SK-N-SH (cell line): Measurements from ENCODE around the gene TPP1. TPM values are rescaled to one million over a fixed set of nuclear protein-coding genes. Genes with fewer than 3 reads are reported as not detected.

Source experiments
- CTCF ChIA-PET: fragments of 300-600, 350-600 bp; formaldehyde crosslinking; extraction: SDS; loops from one replicate; lab custom pipeline; 2021; lab: Yijun Ruan, JAX
- POLR2A ChIA-PET: fragments of 350-600 bp; sonication (Branson Sonifier 250); formaldehyde crosslinking; extraction: SDS; loops from one replicate; lab custom pipeline; 2020; ENCODE audit warnings: antibody characterized with exemption, inconsistent platforms; lab: Yijun Ruan, JAX
- DNase-seq: peaks from one replicate; pipeline ENCODE4 v3.0.0; 2012
- H2AFZ ChIP-seq: fragments of 200-600 bp; sonication (generic); 2 replicates; pipeline ENCODE4 v1.8.1; 2016; ENCODE audit warnings: antibody characterized with exemption, mild to moderate bottlenecking, low read depth
- H3F3A ChIP-seq: fragments of 200-600 bp; sonication (generic); replicated peaks from 2 replicates; pipeline ENCODE3; 2016; ENCODE audit warnings: antibody characterized with exemption, mild to moderate bottlenecking; ENCODE audit not compliant: insufficient read depth
- H3K27ac ChIP-seq, 2 experiments: fragments of 200-500 bp in 1 of 2; fragments of 200-600 bp in 1 of 2; sonication (Bioruptor generic) in 1 of 2; sonication (generic), shearing (Covaris generic) in 1 of 2; 2 replicates each; pipeline versions ENCODE4 v1.5.1 to v1.6.1; 2014 to 2016; ENCODE audit warnings: low read depth in 2 of 2, inconsistent platforms in 1 of 2, low read length in 1 of 2, mild to moderate bottlenecking in 1 of 2, mixed read lengths in 1 of 2
- H3K27me3 ChIP-seq: fragments of 200-600 bp; sonication (generic), shearing (Covaris generic); 2 replicates; pipeline ENCODE4 v1.6.1; 2016; ENCODE audit warnings: mixed run types; ENCODE audit not compliant: insufficient read depth
- H3K36me3 ChIP-seq, 2 experiments: fragments of 200-500 bp in 1 of 2; fragments of 200-600 bp in 1 of 2; sonication (Bioruptor generic) in 1 of 2; sonication (generic) in 1 of 2; replicated peaks in 1 of 2; 2 replicates each; pipeline versions ENCODE3 to v1.5.1; 2014 to 2016; ENCODE audit warnings: low read length in 1 of 2, mild to moderate bottlenecking in 1 of 2; ENCODE audit not compliant: insufficient read depth in 2 of 2, control insufficient read depth in 1 of 2
- H3K4me1 ChIP-seq, 2 experiments: fragments of 200-500 bp in 1 of 2; fragments of 200-600 bp in 1 of 2; sonication (Bioruptor generic) in 1 of 2; sonication (generic), shearing (Covaris generic) in 1 of 2; 2 replicates each; pipeline versions ENCODE4 v1.5.1 to v1.6.1; 2014 to 2016; ENCODE audit warnings: low read depth in 1 of 2, low read length in 1 of 2, mixed run types in 1 of 2; ENCODE audit not compliant: insufficient read depth in 2 of 2, control insufficient read depth in 1 of 2
- H3K4me2 ChIP-seq: fragments of 200-600 bp; sonication (generic), shearing (Covaris generic); 2 replicates; pipeline ENCODE4 v1.6.1; 2017; ENCODE audit warnings: mixed run types
- H3K4me3 ChIP-seq, 2 experiments: fragments of 200-500 bp in 1 of 2; fragments of 200-600 bp in 1 of 2; sonication (Bioruptor generic) in 1 of 2; sonication (generic), shearing (Covaris generic) in 1 of 2; 2 replicates each; pipeline versions ENCODE4 v1.5.1 to v1.8.1; 2014 to 2016; ENCODE audit warnings: low read depth in 2 of 2, inconsistent platforms in 1 of 2, low read length in 1 of 2, mild to moderate bottlenecking in 1 of 2, mixed read lengths in 1 of 2, moderate library complexity in 1 of 2
- H3K79me2 ChIP-seq: fragments of 200-600 bp; sonication (generic); 2 replicates; pipeline ENCODE4 v1.8.1; 2017; ENCODE audit warnings: mild to moderate bottlenecking; ENCODE audit not compliant: insufficient read depth
- H3K9ac ChIP-seq: fragments of 200-600 bp; sonication (generic); 2 replicates; pipeline ENCODE4 v1.6.1; 2017; ENCODE audit warnings: mixed run types
- H3K9me2 ChIP-seq: fragments of 200-600 bp; sonication (generic); 2 replicates; pipeline ENCODE4 v1.6.1; 2017; ENCODE audit warnings: mixed run types
- H3K9me3 ChIP-seq: fragments of 200-600 bp; sonication (generic); 2 replicates; pipeline ENCODE4 v1.6.1; 2017; ENCODE audit warnings: mixed run types, mild to moderate bottlenecking, moderate library complexity
- H4K20me1 ChIP-seq: fragments of 200-600 bp; sonication (generic); 2 replicates; pipeline ENCODE4 v1.6.1; 2017; ENCODE audit warnings: mild to moderate bottlenecking, mixed run types; ENCODE audit not compliant: insufficient read depth
- CHD2 ChIP-seq: fragments of 150-350 bp; IDR thresholded peaks from 2 replicates; pipeline ENCODE4 v1.6.1; 2018; ENCODE audit warnings: low read length; ENCODE audit not compliant: partially characterized antibody
- CTCF ChIP-seq: fragments of 200-600 bp; sonication (generic); IDR thresholded peaks from 2 replicates; pipeline ENCODE4 v1.6.1; 2017; ENCODE audit warnings: antibody characterized with exemption, mild to moderate bottlenecking, moderate library complexity
- ELF1 ChIP-seq: IDR thresholded peaks from 2 replicates; pipeline ENCODE4 v1.4.0; 2012
- EP300 ChIP-seq, 2 experiments: IDR thresholded peaks; 2 replicates each; pipeline versions ENCODE4 v1.4.0 to v1.6.1; 2012; ENCODE audit warnings: borderline replicate concordance in 1 of 2, low read depth in 1 of 2, low read length in 1 of 2
- EZH2phosphoT487 ChIP-seq: fragments of 200-600 bp; sonication (generic); IDR thresholded peaks from 2 replicates; pipeline ENCODE4 v1.6.1; 2017; ENCODE audit warnings: low read depth, mixed run types, mild to moderate bottlenecking, antibody characterized with exemption, moderate library complexity, borderline replicate concordance
- FOSL2 ChIP-seq: IDR thresholded peaks from 2 replicates; pipeline ENCODE4 v1.4.0; 2012; ENCODE audit warnings: low read depth, mild to moderate bottlenecking, moderate library complexity, borderline replicate concordance
- IRF3 ChIP-seq: fragments of 150-350 bp; IDR thresholded peaks from 2 replicates; pipeline ENCODE4 v1.6.1; 2016; ENCODE audit warnings: mild to moderate bottlenecking, low read depth, low read length
- MAX ChIP-seq: IDR thresholded peaks from 2 replicates; pipeline ENCODE4 v1.4.0; 2012; ENCODE audit warnings: low read depth
- MXI1 ChIP-seq: IDR thresholded peaks from 2 replicates; pipeline ENCODE4 v1.6.1; 2012; ENCODE audit warnings: mild to moderate bottlenecking, low read depth, low read length, improper control_type of control experiment
- RCOR1 ChIP-seq: fragments of 150-350 bp; IDR thresholded peaks from 2 replicates; pipeline ENCODE4 v1.6.1; 2017; ENCODE audit warnings: antibody characterized with exemption, low read length
- RFX5 ChIP-seq: IDR thresholded peaks from 2 replicates; pipeline ENCODE4 v1.6.1; 2012; ENCODE audit warnings: mild to moderate bottlenecking, improper control_type of control experiment, low read length
- RXRA ChIP-seq: IDR thresholded peaks from 2 replicates; pipeline ENCODE4 v1.4.0; 2012; ENCODE audit warnings: low read depth, mild to moderate bottlenecking, borderline replicate concordance
- SIN3A ChIP-seq: IDR thresholded peaks from 2 replicates; pipeline ENCODE4 v1.6.1; 2012; ENCODE audit warnings: low read depth, mild to moderate bottlenecking, low read length, moderate library complexity, borderline replicate concordance
- TAF1 ChIP-seq: IDR thresholded peaks from 2 replicates; pipeline ENCODE4 v1.6.1; 2012; ENCODE audit warnings: low read depth, mild to moderate bottlenecking, low read length, moderate library complexity, borderline replicate concordance
- YY1 ChIP-seq: IDR thresholded peaks from 2 replicates; pipeline ENCODE4 v1.4.0; 2012; ENCODE audit warnings: low read depth, mild to moderate bottlenecking
- WGBS: methylation state at CpG from one replicate; pipeline ENCODE4 v1.1.6; 2017; ENCODE audit warnings: low lambda C conversion rate; 5-methylcytosine and 5-hydroxymethylcytosine counted together
- polyA plus RNA-seq, 3 experiments: library from polyadenylated mRNA; depleted of rRNA; stranded (reverse); fragments of >200 nt; gene quantifications; 2 replicates each; pipeline ENCODE4 v1.2.3, GENCODE V29; 2012
- TF ChIP-seq, protein P1 (sequence below): fragments of 150-350 bp; IDR thresholded peaks from 2 replicates; pipeline ENCODE4 v1.6.1; 2017; ENCODE audit warnings: antibody characterized with exemption, low read length, low read depth, borderline replicate concordance
- TF ChIP-seq, protein P2 (sequence below): IDR thresholded peaks from 2 replicates; pipeline ENCODE4; 2012

TPP1 gene
- polyA plus RNA-seq, 1 of the 3 experiments (the other 2 are of a cell fraction): 105 TPM

DNA sequence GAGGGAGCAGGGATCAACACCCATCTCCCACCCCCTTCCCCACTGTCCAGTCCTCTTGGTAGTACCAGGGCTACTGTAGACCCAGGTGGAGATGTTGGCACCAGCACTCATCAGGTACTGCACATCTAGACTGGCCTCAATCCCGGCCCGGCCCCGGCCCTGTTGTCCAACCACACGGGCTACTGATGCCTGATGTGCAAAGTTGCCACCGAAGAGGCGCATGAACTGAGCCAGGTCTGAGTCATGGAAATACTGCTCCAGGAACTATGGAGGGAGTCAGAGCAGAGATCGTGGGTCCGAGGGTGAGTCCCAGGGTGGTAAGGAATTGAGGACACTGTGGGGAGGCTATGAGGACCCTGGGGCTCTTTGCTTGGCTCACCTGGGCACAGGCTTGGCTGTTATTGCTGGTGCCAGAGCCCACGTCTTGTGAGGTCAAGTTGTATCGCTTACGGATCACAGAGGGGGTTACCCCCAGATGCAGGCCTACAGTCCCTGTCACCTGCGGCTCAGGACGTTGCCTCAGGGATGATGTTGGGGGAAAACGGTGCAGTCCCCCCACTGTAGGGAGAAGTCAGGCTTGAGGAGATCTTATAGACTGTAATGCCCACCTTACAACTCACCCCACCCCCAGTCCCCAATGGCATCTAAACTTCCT, 2.5 kb downstream of the TPP1 start:
- WGBS: 86% methylated on average over 8 of the region's 14 CpGs
- CTCF ChIA-PET: no interaction called here

More for the DNA sequence above, 2.5 kb downstream of the TPP1 start:
- H4K20me1 ChIP-seq: no peaks in the 10 kb centered on the region
- peaks cover 15% of the 10 kb centered on the region; the same call in 1 of the 2 replicates for H3K79me2 ChIP-seq
- H3K4me1 ChIP-seq: peaks cover 7 to 19% of the 10 kb centered on the region in 2 experiments; a peak in 3 of 4 replicates
- H3K9ac ChIP-seq: no peak overlapping the region
- no peak overlapping the region for H3K27ac ChIP-seq
- DNase-seq: no peak
- H3K9me2 ChIP-seq: no peaks in the 10 kb centered on the region
- no peaks in the 10 kb centered on the region for H3K27me3 ChIP-seq
- no peaks in the 10 kb centered on the region for H3K9me3 ChIP-seq
- TF ChIP-seq EP300 (IDR thresholded peaks at IDR 0.05; ENCODE audit: borderline replicate concordance in 1 of 2, low read depth in 1 of 2, low read length in 1 of 2): no peak
- no peak for TF ChIP-seq MXI1
- no peak for TF ChIP-seq FOSL2
- TF ChIP-seq RCOR1: no peak
- no peak for TF ChIP-seq SIN3A
- no peak for TF ChIP-seq TAF1
- TF ChIP-seq IRF3: no peak
- TF ChIP-seq CHD2: no peak
- no peak for TF ChIP-seq EZH2phosphoT487
- TF ChIP-seq ELF1: no peak
- TF ChIP-seq RFX5: no peak
- TF ChIP-seq YY1: no peak
- TF ChIP-seq, protein P1, sequence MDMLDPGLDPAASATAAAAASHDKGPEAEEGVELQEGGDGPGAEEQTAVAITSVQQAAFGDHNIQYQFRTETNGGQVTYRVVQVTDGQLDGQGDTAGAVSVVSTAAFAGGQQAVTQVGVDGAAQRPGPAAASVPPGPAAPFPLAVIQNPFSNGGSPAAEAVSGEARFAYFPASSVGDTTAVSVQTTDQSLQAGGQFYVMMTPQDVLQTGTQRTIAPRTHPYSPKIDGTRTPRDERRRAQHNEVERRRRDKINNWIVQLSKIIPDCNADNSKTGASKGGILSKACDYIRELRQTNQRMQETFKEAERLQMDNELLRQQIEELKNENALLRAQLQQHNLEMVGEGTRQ: no peak
- TF ChIP-seq, protein P2, sequence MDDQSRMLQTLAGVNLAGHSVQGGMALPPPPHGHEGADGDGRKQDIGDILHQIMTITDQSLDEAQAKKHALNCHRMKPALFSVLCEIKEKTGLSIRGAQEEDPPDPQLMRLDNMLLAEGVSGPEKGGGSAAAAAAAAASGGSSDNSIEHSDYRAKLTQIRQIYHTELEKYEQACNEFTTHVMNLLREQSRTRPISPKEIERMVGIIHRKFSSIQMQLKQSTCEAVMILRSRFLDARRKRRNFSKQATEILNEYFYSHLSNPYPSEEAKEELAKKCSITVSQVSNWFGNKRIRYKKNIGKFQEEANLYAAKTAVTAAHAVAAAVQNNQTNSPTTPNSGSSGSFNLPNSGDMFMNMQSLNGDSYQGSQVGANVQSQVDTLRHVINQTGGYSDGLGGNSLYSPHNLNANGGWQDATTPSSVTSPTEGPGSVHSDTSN: no peak
- TF ChIP-seq CTCF: no peak
- TF ChIP-seq RXRA: no peak
- TF ChIP-seq MAX: no peak
- no peak overlapping the region for H3K4me2 ChIP-seq
- H3K4me3 ChIP-seq: no peak overlapping the region
- peaks cover 0 to 23% of the 10 kb centered on the region in 2 experiments for H3K36me3 ChIP-seq
- POLR2A ChIA-PET: no interaction called here
- no peak overlapping the region for H2AFZ ChIP-seq
- H3F3A ChIP-seq: peaks cover 25% of the 10 kb centered on the region
